ENCODE data around the gene CREB1. TPM values are rescaled to one million over a fixed set of nuclear protein-coding genes. Genes with fewer than 3 reads are reported as not detected.

The CREB1 gene
- total RNA-seq, 2 experiments from 2014 or later: 93.7 to 97.7 TPM

DNA sequence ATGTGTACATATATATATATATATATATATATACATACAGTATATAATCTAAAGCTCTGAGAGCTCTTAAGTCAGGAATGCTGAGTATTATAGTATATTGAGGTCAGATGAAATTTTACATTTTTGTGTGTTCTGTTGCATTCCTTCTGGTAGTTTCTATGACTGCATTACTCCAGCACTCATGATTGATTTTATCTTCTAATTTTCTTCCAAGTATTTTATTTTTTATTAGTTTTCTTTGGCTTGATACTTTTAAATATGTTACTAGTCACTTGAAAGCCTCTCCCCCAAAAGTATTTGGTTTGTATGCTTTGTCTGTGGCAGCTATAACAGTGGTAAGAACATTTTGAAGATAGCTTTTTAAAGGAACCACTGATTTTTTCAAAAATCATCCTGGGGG lies 70.5 kb downstream of the CREB1 start:
- intact Hi-C loops (cut with micrococcal nuclease): no loop called here
- Mint-ChIP-seq H3K9me3 (no peaks in the 10 kb centered on the region), H3K36me3 (ENCODE audit: low read depth) (peaks cover 11% of the 10 kb centered on the region), H3K4me3 (no peak overlapping the region), H3K4me1 (ENCODE audit: low read depth) (peaks cover 14% of the 10 kb centered on the region), H3K27me3 (ENCODE audit: low read depth) (no peaks in the 10 kb centered on the region), H3K27ac (no peak overlapping the region)
- CTCF ChIA-PET: interaction anchor here (0.6 kb wide), 1 partner anchor 801 kb away, joined by 3 read pairs; no protein-coding TSS in a partner anchor
- no peak for DNase-seq

- Mint-ChIP-seq H3K4me1 (ENCODE audit: low read depth) (peaks cover 14% of the 10 kb centered on the region), H3K9me3 (no peaks in the 10 kb centered on the region), H3K27me3 (ENCODE audit: low read depth) (no peaks in the 10 kb centered on the region), H3K36me3 (ENCODE audit: low read depth) (peaks cover 10% of the 10 kb centered on the region), H3K27ac (peak overlapping the region; percentile 57), H3K4me3 (no peak overlapping the region)
- intact Hi-C loops (cut with micrococcal nuclease): loop anchor here (2.0 kb wide), 1 partner anchor 15 kb away; no protein-coding TSS in a partner anchor
- no peak for DNase-seq
- CTCF ChIA-PET: interaction anchor here (0.6 kb wide), 1 partner anchor 50 kb away, joined by 5 read pairs; no protein-coding TSS in a partner anchor
These were observed 72.0 kb downstream of the CREB1 start for GRCh38 chr2:207601774-207602173.

GRCh38 chr2:207603486-207603885 lies 73.7 kb downstream of the CREB1 start:
- Mint-ChIP-seq H3K9me3 (no peaks in the 10 kb centered on the region), H3K4me3 (no peak overlapping the region), H3K27ac (no peak overlapping the region), H3K27me3 (ENCODE audit: low read depth) (no peaks in the 10 kb centered on the region), H3K4me1 (ENCODE audit: low read depth) (peaks cover 12% of the 10 kb centered on the region), H3K36me3 (ENCODE audit: low read depth) (peaks cover 14% of the 10 kb centered on the region)
- DNase-seq: no peak
- CTCF ChIA-PET: interaction anchor here (0.6 to 1.1 kb wide), 2 partner anchors 23 to 68 kb away, joined by 3 to 4 read pairs; no protein-coding TSS in a partner anchor
- intact Hi-C loops (cut with micrococcal nuclease): loop anchor here (2.0 kb wide), 1 partner anchor 17 kb away; no protein-coding TSS in a partner anchor

- H3K27me3 Mint-ChIP-seq (ENCODE audit: low read depth): no peaks in the 10 kb centered on the region
- intact Hi-C loops (cut with micrococcal nuclease): no loop called here
- H3K27ac Mint-ChIP-seq: no peak overlapping the region
- peaks cover 4% of the 10 kb centered on the region for H3K9me3 Mint-ChIP-seq
- peaks cover 23% of the 10 kb centered on the region for H3K36me3 Mint-ChIP-seq (ENCODE audit: low read depth)
- H3K4me1 Mint-ChIP-seq (ENCODE audit: low read depth): peaks cover 9% of the 10 kb centered on the region
- H3K4me3 Mint-ChIP-seq: no peak overlapping the region
- CTCF ChIA-PET: no interaction called here
- DNase-seq: no peak
These were observed 76.6 kb downstream of the CREB1 start for GRCh38 chr2:207606399-207606798.

- Mint-ChIP-seq H3K36me3 (ENCODE audit: low read depth) (peaks cover 23% of the 10 kb centered on the region), H3K9me3 (peaks cover 4% of the 10 kb centered on the region), H3K27ac (no peak overlapping the region), H3K4me1 (ENCODE audit: low read depth) (peaks cover 6% of the 10 kb centered on the region), H3K27me3 (ENCODE audit: low read depth) (no peaks in the 10 kb centered on the region), H3K4me3 (no peak overlapping the region)
- DNase-seq: no peak
- intact Hi-C loops (cut with micrococcal nuclease): no loop called here
- CTCF ChIA-PET: no interaction called here
These were observed 77.1 kb downstream of the CREB1 start for GRCh38 chr2:207606829-207607228.

- peaks cover 53% of the 10 kb centered on the region for H3K36me3 Mint-ChIP-seq (ENCODE audit: low read depth)
- DNase-seq: no peak
- H3K27me3 Mint-ChIP-seq (ENCODE audit: low read depth): no peaks in the 10 kb centered on the region
- intact Hi-C loops (cut with micrococcal nuclease): no loop called here
- peaks cover 4% of the 10 kb centered on the region for H3K9me3 Mint-ChIP-seq
- no peak overlapping the region for H3K27ac Mint-ChIP-seq
- H3K4me3 Mint-ChIP-seq: no peak overlapping the region
- peaks cover 7% of the 10 kb centered on the region for H3K4me1 Mint-ChIP-seq (ENCODE audit: low read depth)
- CTCF ChIA-PET: interaction anchor here (0.6 to 0.8 kb wide), 2 partner anchors 14 to 15 kb away, joined by 5 to 8 read pairs; no protein-coding TSS in a partner anchor
These were observed 83.0 kb downstream of the CREB1 start for GRCh38 chr2:207612714-207613113.

GRCh38 chr2:207614824-207615223 lies 85.1 kb downstream of the CREB1 start:
- H3K9me3 Mint-ChIP-seq: no peaks in the 10 kb centered on the region
- DNase-seq: no peak
- intact Hi-C loops (cut with micrococcal nuclease): no loop called here
- H3K4me3 Mint-ChIP-seq: no peak overlapping the region
- CTCF ChIA-PET: interaction anchor here (0.7 kb wide), 1 partner anchor 259 kb away, joined by 3 read pairs; no protein-coding TSS in a partner anchor
- peaks cover 11% of the 10 kb centered on the region for H3K4me1 Mint-ChIP-seq (ENCODE audit: low read depth)
- no peaks in the 10 kb centered on the region for H3K27me3 Mint-ChIP-seq (ENCODE audit: low read depth)
- peaks cover 45% of the 10 kb centered on the region for H3K36me3 Mint-ChIP-seq (ENCODE audit: low read depth)
- H3K27ac Mint-ChIP-seq: no peak overlapping the region

- Mint-ChIP-seq H3K9me3 (no peaks in the 10 kb centered on the region), H3K27ac (no peak overlapping the region), H3K36me3 (ENCODE audit: low read depth) (peaks cover 53% of the 10 kb centered on the region), H3K4me1 (ENCODE audit: low read depth) (peaks cover 23% of the 10 kb centered on the region), H3K4me3 (no peak overlapping the region), H3K27me3 (ENCODE audit: low read depth) (no peaks in the 10 kb centered on the region)
- CTCF ChIA-PET: no interaction called here
- intact Hi-C loops (cut with micrococcal nuclease): no loop called here
- DNase-seq: no peak
These were observed 86.4 kb downstream of the CREB1 start for GRCh38 chr2:207616185-207616584.

DNA sequence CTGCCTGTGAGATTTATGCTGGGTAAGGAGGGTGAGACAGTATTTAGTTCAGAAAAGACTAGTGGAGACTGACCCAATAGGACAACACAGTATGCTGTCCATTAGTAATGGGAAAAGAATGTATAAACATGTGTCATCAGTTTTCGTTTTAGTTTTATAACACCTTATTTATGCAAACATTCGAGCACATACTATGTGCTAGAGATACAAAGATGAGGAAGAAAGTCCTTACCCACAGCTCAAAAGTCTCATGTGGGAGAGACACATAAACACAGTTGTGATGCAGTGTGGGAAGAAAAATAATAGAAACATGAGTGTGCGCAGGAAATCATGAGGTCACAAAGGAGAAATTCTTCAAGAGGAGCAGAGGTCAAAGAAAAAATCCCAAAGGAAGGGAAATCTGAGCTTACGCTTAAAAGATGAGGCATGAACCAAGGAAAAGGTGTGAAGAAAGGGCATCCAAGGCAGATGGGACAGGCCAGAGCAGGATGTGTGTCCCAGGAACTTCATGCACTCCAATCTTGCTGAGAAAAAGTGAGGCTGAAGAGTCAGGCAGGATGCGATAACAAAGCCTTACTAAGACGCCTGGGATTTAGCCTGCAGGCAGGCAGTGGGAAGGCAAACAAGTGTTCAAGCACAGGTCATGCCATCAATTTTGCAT lies 87.4 kb downstream of the CREB1 start:
- no peak for DNase-seq
- no peaks in the 10 kb centered on the region for H3K9me3 Mint-ChIP-seq
- no peak overlapping the region for H3K4me3 Mint-ChIP-seq
- no peaks in the 10 kb centered on the region for H3K27me3 Mint-ChIP-seq (ENCODE audit: low read depth)
- CTCF ChIA-PET: no interaction called here
- intact Hi-C loops (cut with micrococcal nuclease): no loop called here
- peak overlapping the region; percentile 11 for H3K27ac Mint-ChIP-seq
- peaks cover 61% of the 10 kb centered on the region for H3K36me3 Mint-ChIP-seq (ENCODE audit: low read depth)
- H3K4me1 Mint-ChIP-seq (ENCODE audit: low read depth): peaks cover 33% of the 10 kb centered on the region

DNA sequence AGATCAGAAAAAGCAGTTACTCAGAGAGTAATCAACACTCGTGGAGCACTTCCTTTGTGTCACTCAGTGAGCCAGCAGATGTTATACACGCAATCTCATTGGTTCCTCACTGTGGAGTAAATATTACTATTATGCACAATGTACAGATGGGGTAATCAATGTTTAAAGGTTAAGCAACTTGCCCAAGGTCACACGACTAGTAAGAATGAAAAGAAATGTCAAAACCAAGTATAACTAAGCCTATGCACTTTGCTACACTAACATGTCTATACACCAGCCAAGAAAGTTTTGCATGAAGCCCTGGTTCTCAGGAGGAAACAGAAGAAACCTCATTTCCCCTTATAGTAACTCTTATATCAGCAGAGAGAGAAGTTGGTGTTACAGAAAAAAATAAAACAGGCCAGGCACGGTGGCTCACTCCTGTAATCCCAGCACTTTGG lies 90.0 kb downstream of the CREB1 start:
- Mint-ChIP-seq H3K27me3 (ENCODE audit: low read depth) (no peaks in the 10 kb centered on the region), H3K4me3 (no peak overlapping the region), H3K27ac (peak overlapping the region; percentile 73), H3K4me1 (ENCODE audit: low read depth) (peaks cover 52% of the 10 kb centered on the region), H3K36me3 (ENCODE audit: low read depth) (peaks cover 66% of the 10 kb centered on the region), H3K9me3 (no peaks in the 10 kb centered on the region)
- DNase-seq: no peak
- intact Hi-C loops (cut with micrococcal nuclease): no loop called here
- CTCF ChIA-PET: no interaction called here

DNA sequence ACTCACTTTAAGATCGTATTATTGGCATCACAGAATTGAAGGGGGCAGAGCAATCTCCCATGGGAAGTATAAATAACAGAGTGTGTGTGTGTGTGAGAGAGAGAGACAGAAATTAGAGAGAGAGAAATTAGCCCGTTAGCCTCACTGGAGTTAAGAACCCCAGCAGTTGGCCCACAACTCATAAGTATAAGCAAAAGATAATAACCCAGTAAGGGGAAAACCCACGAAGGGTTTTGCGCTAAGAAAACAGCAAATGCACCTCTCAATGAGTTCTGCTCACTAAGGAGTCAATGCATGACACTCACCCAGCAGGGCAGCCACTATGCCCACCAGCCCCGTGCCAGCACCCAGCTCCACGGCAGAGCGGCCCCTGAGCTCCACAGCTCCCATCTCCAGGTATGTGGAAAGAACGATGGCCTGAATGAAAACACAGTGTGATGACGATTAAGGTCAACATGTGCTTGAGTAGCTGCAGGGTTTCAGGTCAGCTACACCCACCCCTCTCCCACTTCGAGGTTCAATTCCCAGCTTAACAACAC lies 91.8 kb downstream of the CREB1 start:
- peak overlapping the region; percentile 1 for H3K27ac Mint-ChIP-seq
- intact Hi-C loops (cut with micrococcal nuclease): no loop called here
- no peaks in the 10 kb centered on the region for H3K9me3 Mint-ChIP-seq
- H3K27me3 Mint-ChIP-seq (ENCODE audit: low read depth): no peaks in the 10 kb centered on the region
- peaks cover 60% of the 10 kb centered on the region for H3K4me1 Mint-ChIP-seq (ENCODE audit: low read depth)
- CTCF ChIA-PET: interaction anchor here (1.1 kb wide), 1 partner anchor 413 kb away, joined by 4 read pairs; no protein-coding TSS in a partner anchor
- H3K36me3 Mint-ChIP-seq (ENCODE audit: low read depth): peaks cover 57% of the 10 kb centered on the region
- H3K4me3 Mint-ChIP-seq: no peak overlapping the region
- DNase-seq: peak; percentile 12

- H3K4me1 Mint-ChIP-seq (ENCODE audit: low read depth): peaks cover 62% of the 10 kb centered on the region
- H3K27ac Mint-ChIP-seq: peak overlapping the region; percentile 88
- H3K36me3 Mint-ChIP-seq (ENCODE audit: low read depth): peaks cover 39% of the 10 kb centered on the region
- CTCF ChIA-PET: interaction anchor here (0.6 to 1.4 kb wide), 3 partner anchors 17 to 87 kb away, joined by 3 to 6 read pairs (median 3); partner anchors contain the start of gene CCNYL1
- peak overlapping the region; percentile 88 for H3K4me3 Mint-ChIP-seq
- peak; percentile 74 for DNase-seq
- H3K27me3 Mint-ChIP-seq (ENCODE audit: low read depth): no peaks in the 10 kb centered on the region
- no peaks in the 10 kb centered on the region for H3K9me3 Mint-ChIP-seq
- intact Hi-C loops (cut with micrococcal nuclease): loop anchor here (1.0 to 5.0 kb wide), 10 partner anchors 87 to 1465 kb away; partner anchors contain the start of genes CCNYL1, CREB1, EEF1B2 and FASTKD2
These were observed 94.6 kb downstream of the CREB1 start for GRCh38 chr2:207624185-207625013.
